K562 (cell line): ENCODE measurements around the gene KIF19. TPM values are rescaled to one million over a fixed set of nuclear protein-coding genes. Genes with fewer than 3 reads are reported as not detected.

Experiments used
- HDAC1 ChIP-seq, 2 experiments: fragments of 450-650 bp; IDR thresholded peaks; 2 replicates each; pipeline ENCODE4 v1.6.1; 2016 to 2017; ENCODE audit warnings: inconsistent platforms in 1 of 2, mild to moderate bottlenecking in 1 of 2, moderate library complexity in 1 of 2
- MGA ChIP-seq: fragments of 450-650 bp; IDR thresholded peaks from 2 replicates; pipeline ENCODE4 v1.6.1; 2016; ENCODE audit warnings: mild to moderate bottlenecking, moderate library complexity
- RNF219 ChIP-seq: fragments of 250-450 bp; sonication (Bioruptor Pico); IDR thresholded peaks from 2 replicates; pipeline ENCODE4 v1.5.0; 2022; ENCODE audit warnings: mild to moderate bottlenecking
- TSC22D4 ChIP-seq: fragments of 450-650 bp; IDR thresholded peaks from 2 replicates; pipeline ENCODE4 v1.6.1; 2016; ENCODE audit warnings: missing genetic modification characterization, missing biosample characterization, control low read depth
- polyA plus RNA-seq, 8 experiments: library from polyadenylated mRNA; depleted of rRNA in 4 of 8; stranded (reverse) in 5 of 8; unstranded in 3 of 8; fragments of >200 nt; fragmentation: Nextera tagmentation in 2 of 8; fragmentation: Illumina TruSeq in 1 of 8; extraction: Ambion mirVana in 2 of 8; extraction: Trizol in 1 of 8; gene quantifications; 2 replicates each; pipeline versions ENCODE4 v1.2.1 to v1.2.3, GENCODE V29; 2011 to 2014; ENCODE audit warnings: inconsistent platforms in 1 of 8, missing spikeins in 1 of 8
- total RNA-seq, 7 experiments: library from RNA; depleted of rRNA in 6 of 7; stranded (reverse); fragments of >200 nt in 6 of 7; fragmentation: Illumina TruSeq in 2 of 7; extraction: Trizol in 2 of 7; gene quantifications; 2 replicates each; pipeline versions ENCODE4 v1.2.1 to v1.2.3, GENCODE V29; 2011 to 2021; ENCODE audit warnings: low replicate concordance in 1 of 7

The KIF19 gene
- total and polyA plus RNA-seq, 9 of the 15 experiments (the other 6 are each of a cell fraction or from before 2014, with no cell fraction given), result 0.10 TPM; not detected in 8

- TF ChIP-seq MGA (no peak), TSC22D4 (no peak), HDAC1 (IDR thresholded peaks at IDR 0.05) (no peak), RNF219 (CRISPR knock-in tag) (no peak)
Observed at GRCh38 chr17:74371653-74372147, 45.7 kb downstream of the KIF19 start (continued).
